HepG2 (cell line): Measurements from ENCODE around the gene ALKBH5. TPM values are rescaled to one million over a fixed set of nuclear protein-coding genes. Genes with fewer than 3 reads are reported as not detected.

Experiments
- ARID5B ChIP-seq: IDR thresholded peaks from 2 replicates; pipeline ENCODE4 v1.4.0; 2020; ENCODE audit warnings: mild to moderate bottlenecking, missing genetic modification reagents
- BORCS8-MEF2B ChIP-seq: sonication (generic); formaldehyde crosslinking; IDR thresholded peaks from 2 replicates; pipeline ENCODE4 v1.8.0; 2022; ENCODE audit warnings: mild to moderate bottlenecking, missing genetic modification reagents
- BRD4 ChIP-seq: sonication (generic); formaldehyde crosslinking; IDR thresholded peaks from 2 replicates; pipeline ENCODE4 v1.4.0; 2020; ENCODE audit warnings: missing genetic modification reagents
- EED ChIP-seq: sonication (generic); formaldehyde crosslinking; IDR thresholded peaks from 2 replicates; pipeline ENCODE4 v1.5.0; 2020; ENCODE audit warnings: mild to moderate bottlenecking, missing genetic modification reagents
- GABPB1 ChIP-seq: IDR thresholded peaks from 2 replicates; pipeline ENCODE4 v1.6.1; 2016; ENCODE audit warnings: mild to moderate bottlenecking, missing genetic modification reagents, moderate library complexity, missing compliant biosample characterization
- HNRNPUL1 ChIP-seq: fragments of 200-400 bp; formaldehyde crosslinking; IDR thresholded peaks from 2 replicates; pipeline ENCODE4 v1.6.1; 2017; ENCODE audit warnings: low read depth, mild to moderate bottlenecking, low read length, moderate library complexity
- IRF2 ChIP-seq: IDR thresholded peaks from 2 replicates; pipeline ENCODE4 v1.6.1; 2018; ENCODE audit warnings: missing genetic modification reagents, missing compliant biosample characterization
- MAX ChIP-seq: IDR thresholded peaks from 2 replicates; pipeline ENCODE4 v1.6.1; 2012; ENCODE audit warnings: inconsistent platforms
- MXD3 ChIP-seq: IDR thresholded peaks from 2 replicates; pipeline ENCODE4 v1.6.1; 2016; ENCODE audit warnings: mild to moderate bottlenecking, missing biosample characterization, missing genetic modification reagents
- PATZ1 ChIP-seq: sonication (generic); formaldehyde crosslinking; IDR thresholded peaks from 2 replicates; pipeline ENCODE4 v1.4.0; 2020; ENCODE audit warnings: missing genetic modification reagents
- PHF21A ChIP-seq: sonication (generic); formaldehyde crosslinking; IDR thresholded peaks from 2 replicates; pipeline ENCODE4 v1.5.0; 2020; ENCODE audit warnings: mild to moderate bottlenecking, missing genetic modification reagents
- SOX6 ChIP-seq, 2 experiments: fragments of 450-650 bp in 1 of 2; sonication (generic) in 1 of 2; formaldehyde crosslinking in 1 of 2; IDR thresholded peaks; 2 replicates each; pipeline versions ENCODE4 v1.4.0 to v1.6.1; 2017 to 2020; ENCODE audit warnings: antibody characterized with exemption in 1 of 2, mild to moderate bottlenecking in 1 of 2, missing genetic modification reagents in 1 of 2
- TFAP4 ChIP-seq: sonication (generic); IDR thresholded peaks from 2 replicates; pipeline ENCODE4 v1.6.1; 2016; ENCODE audit warnings: low read depth, borderline replicate concordance
- ZGPAT ChIP-seq: IDR thresholded peaks from 2 replicates; pipeline ENCODE4 v1.6.1; 2016; ENCODE audit warnings: mild to moderate bottlenecking
- ZNF704 ChIP-seq: sonication (generic); formaldehyde crosslinking; IDR thresholded peaks from 2 replicates; pipeline ENCODE4 v1.8.1; 2023; ENCODE audit warnings: mild to moderate bottlenecking, inconsistent platforms, moderate library complexity, missing genetic modification reagents, borderline replicate concordance
- ZSCAN31 ChIP-seq: sonication (generic); formaldehyde crosslinking; IDR thresholded peaks from 2 replicates; pipeline ENCODE4 v1.5.0; 2020; ENCODE audit warnings: low read depth, mild to moderate bottlenecking, missing genetic modification reagents
- polyA plus RNA-seq, 8 experiments: library from polyadenylated mRNA; depleted of rRNA in 3 of 8; stranded (reverse) in 7 of 8; unstranded in 1 of 8; fragments of >200 nt; fragmentation: Illumina TruSeq in 4 of 8; extraction: Trizol in 4 of 8; gene quantifications; 2 replicates each; pipeline versions ENCODE4 v1.2.1 to v1.2.3, GENCODE V29; 2011 to 2016; ENCODE audit warnings: low read depth in 4 of 8, missing spikeins in 1 of 8, mixed read lengths in 1 of 8; ENCODE audit not compliant: insufficient read depth in 1 of 8
- total RNA-seq, 5 experiments: library from RNA; depleted of rRNA; stranded (reverse); fragments of >200 nt; fragmentation: Illumina TruSeq; extraction: Trizol; gene quantifications; 2 replicates each; pipeline ENCODE4 v1.2.3, GENCODE V29; 2016; ENCODE audit warnings: low read depth in 1 of 5

Gene ALKBH5
- total and polyA plus RNA-seq, 2 of the 13 experiments (the other 11 are each of a cell fraction or from before 2014, with no cell fraction given), result 68.9 to 76.9 TPM

GRCh38 chr17:18224387-18225120 is 40.9 kb downstream of the ALKBH5 start (continued):
- TF ChIP-seq ZNF704 (CRISPR knock-in tag), result 0 out of 2 replicates have a peak, but pooled peaks have one; percentile 22
- TF ChIP-seq ZSCAN31 (CRISPR knock-in tag), result peak; percentile 41; the same call in 1 of the 2 replicates
- peak; percentile 49; the same call in 1 of the 2 replicates for TF ChIP-seq MXD3 (CRISPR knock-in tag)
- TF ChIP-seq ARID5B (CRISPR knock-in tag), result peak; percentile 23; the same call in 1 of the 2 replicates
- TF ChIP-seq IRF2 (CRISPR knock-in tag), result 0 out of 2 replicates have a peak, but pooled peaks have one; percentile 17
- peak; percentile 27; the same call in 1 of the 2 replicates for TF ChIP-seq ZGPAT (CRISPR knock-in tag)
- TF ChIP-seq SOX6 (IDR thresholded peaks at IDR 0.05), result no peak
- TF ChIP-seq SOX6 (CRISPR knock-in tag; IDR thresholded peaks at IDR 0.05), result peak; percentile 17; the same call in 1 of the 2 replicates
- no peak for TF ChIP-seq HNRNPUL1
- TF ChIP-seq BORCS8-MEF2B (CRISPR knock-in tag), result peak; percentile 61; the same call in 1 of the 2 replicates
- peak; percentile 74 for TF ChIP-seq PHF21A
- TF ChIP-seq PATZ1 (CRISPR knock-in tag), result peak; percentile 90
- TF ChIP-seq GABPB1 (CRISPR knock-in tag), result peak; percentile 62
- 0 out of 2 replicates have a peak, but pooled peaks have one; percentile 24 for TF ChIP-seq BRD4 (CRISPR knock-in tag)
- TF ChIP-seq EED, result 0 out of 2 replicates have a peak, but pooled peaks have one; percentile 31
- peak; percentile 86; the same call in 1 of the 2 replicates for TF ChIP-seq TFAP4
- TF ChIP-seq MAX, result peak; percentile 2; the same call in 1 of the 2 replicates
